Tibial nerve (tissue), 4 donors: ENCODE measurements around the gene PRR20E. TPM values are rescaled to one million over a fixed set of nuclear protein-coding genes. Genes with fewer than 3 reads are reported as not detected.
"Not testable (repeated sequence)": the region's sequence is repeated elsewhere in the genome, so short reads cannot be mapped to it uniquely, and the experiment has no call there.

ENCODE experiments used
- DNase-seq, 2 donors: peaks; one replicate each; pipeline ENCODE4 v3.0.0-alpha.2; 2019; ENCODE audit warnings: low spot score in 2 of 2
- H3K27ac ChIP-seq, 4 donors: fragments of 200-600 bp; sonication (generic) in 3 of 4; one replicate each; pipeline ENCODE4 v1.5.1; 2017 to 2019; ENCODE audit warnings: mild to moderate bottlenecking in 1 of 4
- H3K27me3 ChIP-seq, 2 donors: fragments of 200-600 bp; sonication (generic) in 1 of 2; one replicate each; pipeline versions ENCODE4 v1.5.1 to v1.6.0; 2017 to 2019
- H3K36me3 ChIP-seq, 3 donors: fragments of 200-600 bp; sonication (generic); one replicate each; pipeline ENCODE4 v1.5.1; 2018 to 2019
- H3K4me1 ChIP-seq, 4 donors: fragments of 200-600 bp; sonication (generic) in 3 of 4; one replicate each; pipeline ENCODE4 v1.5.1; 2017 to 2019
- H3K4me3 ChIP-seq, 4 donors: fragments of 200-600 bp; sonication (generic) in 3 of 4; one replicate each; pipeline ENCODE4 v1.5.1; 2017 to 2019; ENCODE audit warnings: mild to moderate bottlenecking in 1 of 4, moderate library complexity in 1 of 4
- H3K9me3 ChIP-seq, 4 donors: fragments of 200-600 bp; sonication (generic) in 3 of 4; one replicate each; pipeline ENCODE4 v1.5.1; 2017 to 2019
- EP300 ChIP-seq, 2 donors: sonication (generic); formaldehyde crosslinking; IDR thresholded peaks; one replicate each; pipeline ENCODE4 v1.6.1; 2017; ENCODE audit warnings: antibody characterized with exemption in 2 of 2, mild to moderate bottlenecking in 1 of 2
- POLR2A ChIP-seq, 2 donors: fragments of 450-650 bp; IDR thresholded peaks; one replicate each; pipeline ENCODE4 v1.6.1; 2017; ENCODE audit warnings: antibody characterized with exemption in 2 of 2, mild to moderate bottlenecking in 2 of 2, moderate library complexity in 2 of 2
- WGBS, 2 donors: methylation state at CpG; one replicate each; pipeline ENCODE4 v1.1.5; 2018; 5-methylcytosine and 5-hydroxymethylcytosine counted together
- small RNA-seq: library from RNA; depleted of rRNA; stranded (forward); fragments of <200 nt; gene quantifications from one replicate; pipeline ENCODE3, GENCODE V24; 2016
- total RNA-seq, 4 donors: library from RNA; depleted of rRNA; stranded (reverse); fragments of >200 nt; gene quantifications; one replicate each; pipeline ENCODE4 v1.1.0, GENCODE V29; 2016
- TF ChIP-seq, protein P1 (sequence below), 5 experiments: fragments of 200-600 bp in 3 of 5; fragments of 450-650 bp in 2 of 5; sonication (generic) in 3 of 5; IDR thresholded peaks; one replicate each; pipeline ENCODE4 v1.5.1; 2016 to 2019; ENCODE audit warnings: antibody characterized with exemption in 5 of 5, mild to moderate bottlenecking in 3 of 5, moderate library complexity in 2 of 5

PRR20E gene
- total RNA-seq, 4 donors from 2014 or later, result not detected

DNA sequence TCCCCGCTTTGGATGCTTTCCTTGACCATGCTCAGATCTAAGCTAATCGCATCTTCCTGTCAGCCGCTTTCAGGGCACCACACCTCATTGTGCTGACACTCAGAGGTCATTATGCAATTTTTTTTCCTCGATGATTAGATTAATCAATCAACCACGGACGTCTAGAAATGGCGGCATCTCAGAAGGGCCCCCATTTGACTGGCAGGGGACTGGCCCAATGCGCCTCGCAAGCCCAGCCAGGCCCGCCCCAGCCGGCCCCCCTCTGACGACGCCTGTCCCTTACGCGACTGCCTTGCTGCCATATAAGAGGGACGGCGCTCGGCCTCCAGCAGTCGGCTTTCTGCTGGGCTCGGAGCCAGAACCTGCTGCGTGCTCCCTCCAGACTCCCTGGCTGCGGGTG is 19.8 kb upstream of the PRR20E start, which contains the start of gene PRR20B:
PRR20B (plus strand) TSS at position 301 of the 400 bp plus-strand sequence. CDS start 387 bp downstream, outside the sequence.
- not testable (repeated sequence) for H3K4me3 ChIP-seq, H3K4me1 ChIP-seq, H3K27ac ChIP-seq, H3K36me3 ChIP-seq, H3K27me3 ChIP-seq, H3K9me3 ChIP-seq, DNase-seq
- no CpG with 5 or more reads among the region's 22 CpGs for WGBS, 2 donors

DNA sequence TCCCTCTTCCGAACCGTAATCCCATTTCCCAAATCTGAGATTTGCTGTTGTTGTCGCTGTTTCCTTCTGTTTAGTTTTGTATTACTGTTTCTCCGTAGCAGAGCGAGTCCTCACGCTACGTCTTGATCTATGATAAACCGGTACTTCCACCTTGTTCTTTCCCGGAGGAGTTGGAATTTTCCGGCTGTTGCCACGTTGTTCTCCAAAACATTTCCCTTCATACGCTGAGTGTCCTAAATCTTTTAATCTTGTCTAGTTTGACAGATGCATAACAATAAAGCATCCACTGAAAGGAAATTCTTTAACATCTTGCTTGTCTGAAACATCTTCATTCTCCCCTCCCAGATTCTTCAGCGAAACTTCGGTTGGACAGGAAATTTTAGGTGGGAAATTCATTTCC is 18.9 kb upstream of the PRR20E start:
- H3K9me3 ChIP-seq, H3K36me3 ChIP-seq, DNase-seq, H3K4me3 ChIP-seq, H3K27me3 ChIP-seq, H3K27ac ChIP-seq, H3K4me1 ChIP-seq: not testable (repeated sequence)
- WGBS, 2 donors, result 93 to 95% methylated on average over 10 of the region's 14 CpGs

DNA sequence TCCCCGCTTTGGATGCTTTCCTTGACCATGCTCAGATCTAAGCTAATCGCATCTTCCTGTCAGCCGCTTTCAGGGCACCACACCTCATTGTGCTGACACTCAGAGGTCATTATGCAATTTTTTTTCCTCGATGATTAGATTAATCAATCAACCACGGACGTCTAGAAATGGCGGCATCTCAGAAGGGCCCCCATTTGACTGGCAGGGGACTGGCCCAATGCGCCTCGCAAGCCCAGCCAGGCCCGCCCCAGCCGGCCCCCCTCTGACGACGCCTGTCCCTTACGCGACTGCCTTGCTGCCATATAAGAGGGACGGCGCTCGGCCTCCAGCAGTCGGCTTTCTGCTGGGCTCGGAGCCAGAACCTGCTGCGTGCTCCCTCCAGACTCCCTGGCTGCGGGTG is 13.2 kb upstream of the PRR20E start, which contains the start of gene PRR20C:
PRR20C (plus strand) TSS at position 301 of the 400 bp plus-strand sequence. CDS start 387 bp downstream, outside the sequence.
- not testable (repeated sequence) for H3K27me3 ChIP-seq, H3K36me3 ChIP-seq, H3K9me3 ChIP-seq, H3K4me1 ChIP-seq, H3K4me3 ChIP-seq, DNase-seq, H3K27ac ChIP-seq
- WGBS, 2 donors, result no CpG with 5 or more reads among the region's 22 CpGs

DNA sequence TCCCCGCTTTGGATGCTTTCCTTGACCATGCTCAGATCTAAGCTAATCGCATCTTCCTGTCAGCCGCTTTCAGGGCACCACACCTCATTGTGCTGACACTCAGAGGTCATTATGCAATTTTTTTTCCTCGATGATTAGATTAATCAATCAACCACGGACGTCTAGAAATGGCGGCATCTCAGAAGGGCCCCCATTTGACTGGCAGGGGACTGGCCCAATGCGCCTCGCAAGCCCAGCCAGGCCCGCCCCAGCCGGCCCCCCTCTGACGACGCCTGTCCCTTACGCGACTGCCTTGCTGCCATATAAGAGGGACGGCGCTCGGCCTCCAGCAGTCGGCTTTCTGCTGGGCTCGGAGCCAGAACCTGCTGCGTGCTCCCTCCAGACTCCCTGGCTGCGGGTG is 6.7 kb upstream of the PRR20E start, which contains the start of gene PRR20D:
PRR20D (plus strand) TSS at position 301 of the 400 bp plus-strand sequence. CDS start 387 bp downstream, outside the sequence.
- H3K4me1 ChIP-seq, H3K36me3 ChIP-seq, H3K4me3 ChIP-seq, H3K9me3 ChIP-seq, H3K27me3 ChIP-seq, DNase-seq, H3K27ac ChIP-seq: not testable (repeated sequence)
- WGBS, 2 donors, result no CpG with 5 or more reads among the region's 22 CpGs

DNA sequence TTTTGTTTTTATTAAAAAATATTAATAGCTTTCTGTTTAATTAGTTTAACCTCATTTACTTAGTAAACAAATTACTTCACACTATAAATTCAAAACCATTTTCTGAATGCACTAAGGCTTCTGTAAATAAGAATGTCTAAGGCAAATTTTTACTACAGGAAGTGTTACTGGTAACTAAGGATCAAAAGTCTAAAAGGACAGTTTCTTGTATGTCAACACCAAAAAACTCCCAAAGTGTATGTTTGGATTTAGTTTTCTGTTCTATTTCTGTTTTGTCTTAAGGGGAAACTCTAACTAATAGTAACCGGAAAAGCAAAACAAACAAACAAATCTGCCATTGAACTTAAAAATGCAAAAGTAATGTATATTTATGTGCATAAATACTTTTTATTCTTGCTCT is 24.7 kb downstream of the PRR20E start:
- no peak for DNase-seq
- WGBS, 2 donors, result 52 to 72% methylated on average over 1 of the region's 1 CpG
- no peaks in the 10 kb centered on the region for H3K9me3 ChIP-seq
- H3K27me3 ChIP-seq, result no peaks in the 10 kb centered on the region
- TF ChIP-seq EP300 (IDR thresholded peaks at IDR 0.05) (no peak), POLR2A (IDR thresholded peaks at IDR 0.05) (no peak)
- TF ChIP-seq, protein P1, sequence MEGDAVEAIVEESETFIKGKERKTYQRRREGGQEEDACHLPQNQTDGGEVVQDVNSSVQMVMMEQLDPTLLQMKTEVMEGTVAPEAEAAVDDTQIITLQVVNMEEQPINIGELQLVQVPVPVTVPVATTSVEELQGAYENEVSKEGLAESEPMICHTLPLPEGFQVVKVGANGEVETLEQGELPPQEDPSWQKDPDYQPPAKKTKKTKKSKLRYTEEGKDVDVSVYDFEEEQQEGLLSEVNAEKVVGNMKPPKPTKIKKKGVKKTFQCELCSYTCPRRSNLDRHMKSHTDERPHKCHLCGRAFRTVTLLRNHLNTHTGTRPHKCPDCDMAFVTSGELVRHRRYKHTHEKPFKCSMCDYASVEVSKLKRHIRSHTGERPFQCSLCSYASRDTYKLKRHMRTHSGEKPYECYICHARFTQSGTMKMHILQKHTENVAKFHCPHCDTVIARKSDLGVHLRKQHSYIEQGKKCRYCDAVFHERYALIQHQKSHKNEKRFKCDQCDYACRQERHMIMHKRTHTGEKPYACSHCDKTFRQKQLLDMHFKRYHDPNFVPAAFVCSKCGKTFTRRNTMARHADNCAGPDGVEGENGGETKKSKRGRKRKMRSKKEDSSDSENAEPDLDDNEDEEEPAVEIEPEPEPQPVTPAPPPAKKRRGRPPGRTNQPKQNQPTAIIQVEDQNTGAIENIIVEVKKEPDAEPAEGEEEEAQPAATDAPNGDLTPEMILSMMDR (IDR thresholded peaks at IDR 0.05), result no peak
- no peak overlapping the region for H3K27ac ChIP-seq
- H3K4me3 ChIP-seq, result no peak overlapping the region
- no peaks in the 10 kb centered on the region for H3K4me1 ChIP-seq
- H3K36me3 ChIP-seq, result no peaks in the 10 kb centered on the region

DNA sequence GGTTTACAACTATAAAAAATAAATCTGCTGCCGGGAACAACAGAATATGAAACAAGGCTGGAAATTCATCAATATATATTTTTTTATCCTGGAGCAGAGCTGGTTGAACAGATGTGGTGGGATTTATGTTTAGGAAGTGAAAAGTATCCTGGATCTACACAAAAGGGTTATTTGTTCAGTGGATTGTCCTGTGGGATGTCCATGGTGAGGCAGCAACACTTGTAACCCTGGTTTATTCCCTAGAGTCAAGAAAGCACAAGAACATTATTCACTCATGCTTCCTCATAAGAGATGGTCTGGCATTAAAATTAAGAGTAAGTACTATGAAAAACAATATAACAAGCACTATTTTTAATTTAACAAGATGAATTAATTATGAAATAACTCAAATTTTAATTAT is 46.0 kb downstream of the PRR20E start:
- no peak overlapping the region for H3K27ac ChIP-seq
- no peak overlapping the region for H3K4me3 ChIP-seq
- H3K27me3 ChIP-seq, result no peaks in the 10 kb centered on the region
- no peak for TF ChIP-seq EP300 (IDR thresholded peaks at IDR 0.05)
- TF ChIP-seq, protein P1 (IDR thresholded peaks at IDR 0.05), result no peak
- no peak for TF ChIP-seq POLR2A (IDR thresholded peaks at IDR 0.05)
- DNase-seq, result no peak
- H3K36me3 ChIP-seq, result no peaks in the 10 kb centered on the region
- 29 to 30% methylated on average over 1 of the region's 1 CpG for WGBS, 2 donors
- no peaks in the 10 kb centered on the region for H3K9me3 ChIP-seq
- H3K4me1 ChIP-seq, result no peaks in the 10 kb centered on the region

Small RNA genes within 50 kb of the gene (small RNA-seq; reads per million reads assigned to genes)
- not detected for gene PRR20FP

Other genes starting within 250 kb of the PRR20E start
- gene PRR20A, start 26.3 kb upstream of the PRR20E start, total RNA-seq, result not detected
- gene PRR20B, start 19.7 kb upstream of the PRR20E start, total RNA-seq, result not detected
- gene PRR20C, start 13.1 kb upstream of the PRR20E start, total RNA-seq, result not detected
- not detected for gene PRR20D, start 6.6 kb upstream of the PRR20E start, total RNA-seq